Activated CD4-positive, alpha-beta T cell treated with anti-CD3 and anti-CD28 coated beads, Interleukin-10, Interleukin-2, amounts not matched to agents 100 ng/mL and 50 ng/mL, durations not matched to agents 16 hours and 8 hours (primary cell): Measurements from ENCODE around the gene CPNE6.
A peak's percentile ranks its signal among the peaks of the same experiment; 100 is the strongest.

Experiments
- DNase-seq: peaks from one replicate; pipeline ENCODE4 v3.0.0-alpha.2; 2020

Gene CPNE6

GRCh38 chr14:24055971-24056799 lies 15.2 kb upstream of the CPNE6 start:
- no peak for DNase-seq

GRCh38 chr14:24056800-24057184 lies 14.6 kb upstream of the CPNE6 start:
- no peak for DNase-seq

GRCh38 chr14:24057271-24057670 lies 14.1 kb upstream of the CPNE6 start:
- DNase-seq: no peak

GRCh38 chr14:24057867-24058259 lies 13.5 kb upstream of the CPNE6 start:
- no peak for DNase-seq

GRCh38 chr14:24058260-24058950 lies 13.0 kb upstream of the CPNE6 start:
- peak; percentile 77 for DNase-seq

- DNase-seq: no peak
Measured at GRCh38 chr14:24058951-24059475, 12.3 kb upstream of the CPNE6 start.

GRCh38 chr14:24059841-24060388 lies 11.4 kb upstream of the CPNE6 start:
- DNase-seq: no peak

GRCh38 chr14:24060443-24060842 lies 10.9 kb upstream of the CPNE6 start:
- no peak for DNase-seq

- DNase-seq: no peak
Measured at GRCh38 chr14:24060984-24061913, 10.1 kb upstream of the CPNE6 start.

- DNase-seq: no peak
Measured at GRCh38 chr14:24062216-24062980, 9.0 kb upstream of the CPNE6 start.

GRCh38 chr14:24063263-24063836 lies 8.0 kb upstream of the CPNE6 start:
- DNase-seq: no peak

- no peak for DNase-seq
Measured at GRCh38 chr14:24064091-24064795, 7.1 kb upstream of the CPNE6 start.

GRCh38 chr14:24064856-24065255 lies 6.5 kb upstream of the CPNE6 start:
- no peak for DNase-seq

GRCh38 chr14:24065408-24065807 lies 6.0 kb upstream of the CPNE6 start:
- DNase-seq: no peak

GRCh38 chr14:24066496-24067132 lies 4.7 kb upstream of the CPNE6 start:
- DNase-seq: no peak

GRCh38 chr14:24067133-24068082 lies 4.0 kb upstream of the CPNE6 start:
- no peak for DNase-seq

- DNase-seq: no peak
Measured at GRCh38 chr14:24068711-24069410, 2.5 kb upstream of the CPNE6 start.

GRCh38 chr14:24069411-24069735 lies 2.0 kb upstream of the CPNE6 start:
- DNase-seq: no peak
